ENCODE data around the gene RNF121.
"Not testable (repeated sequence)": the region's sequence is repeated elsewhere in the genome, so short reads cannot be mapped to it uniquely, and the experiment has no call there.

Gene RNF121

DNA sequence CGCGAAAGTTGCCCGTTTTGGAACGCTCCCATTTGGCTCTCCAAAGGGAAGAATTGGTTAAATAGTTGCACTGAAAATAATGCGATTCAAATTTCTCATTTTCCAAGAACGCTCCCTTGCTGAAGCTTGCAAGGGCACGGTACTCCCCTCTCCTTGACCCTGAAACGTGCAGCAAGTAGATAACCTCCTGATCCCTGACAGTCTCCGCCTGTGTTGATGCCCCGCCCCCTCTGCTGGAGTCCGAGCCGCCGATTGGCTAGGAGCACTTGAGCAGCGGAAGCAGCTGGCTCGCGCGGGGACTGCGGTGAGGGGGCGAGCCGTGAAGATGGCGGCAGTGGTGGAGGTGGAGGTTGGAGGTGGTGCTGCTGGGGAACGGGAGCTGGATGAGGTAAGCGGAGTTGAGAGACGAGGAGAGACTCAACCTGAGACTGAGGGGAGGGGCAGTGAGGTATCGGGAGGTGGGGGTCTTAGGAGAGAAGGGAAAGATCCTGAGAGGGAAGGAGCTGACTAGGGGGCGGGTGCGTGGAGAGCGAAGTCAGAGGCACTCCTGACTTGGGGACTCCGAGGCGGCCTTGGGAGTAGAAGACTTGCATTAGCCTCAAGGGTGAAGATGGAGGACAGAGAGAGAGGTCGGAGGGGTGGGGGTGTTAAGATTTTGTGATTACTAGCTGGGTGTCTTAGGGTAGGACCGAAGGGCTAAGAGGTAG, at the start of gene RNF121:
Gene RNF121 (plus strand): TSS at position 310 of the 707 bp plus-strand sequence. CDS start 16 bp downstream, at position 326.
- peak; percentile 97 for DNase-seq

GRCh38 chr11:71885806-71886205, 43.0 kb upstream of the RNF121 start:
- DNase-seq = not testable (repeated sequence)

- DNase-seq = not testable (repeated sequence)
These were observed 40.4 kb upstream of the RNF121 start for GRCh38 chr11:71888335-71889010.

GRCh38 chr11:71889181-71889872, 39.5 kb upstream of the RNF121 start:
- DNase-seq = not testable (repeated sequence)

DNA sequence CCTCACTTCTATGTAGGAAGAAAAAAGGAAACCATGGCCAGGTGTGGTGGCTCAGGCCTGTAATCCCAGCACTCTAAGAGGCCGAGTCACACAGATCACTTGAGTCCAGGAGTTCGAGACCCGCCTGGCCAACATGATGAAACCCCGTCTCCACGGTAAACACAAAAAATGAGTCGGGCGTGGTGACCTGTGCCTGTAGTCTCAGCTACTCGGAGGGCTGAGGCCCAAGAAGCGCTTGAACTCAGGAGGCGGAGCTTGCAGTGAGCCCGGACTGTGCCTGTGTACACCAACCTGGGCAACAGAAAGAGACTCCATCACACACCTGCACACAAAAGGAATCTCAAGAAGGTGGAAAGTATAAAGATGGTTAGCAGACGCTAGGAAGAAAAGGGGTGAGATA, 32.9 kb upstream of the RNF121 start:
- DNase-seq = no peak

DNA sequence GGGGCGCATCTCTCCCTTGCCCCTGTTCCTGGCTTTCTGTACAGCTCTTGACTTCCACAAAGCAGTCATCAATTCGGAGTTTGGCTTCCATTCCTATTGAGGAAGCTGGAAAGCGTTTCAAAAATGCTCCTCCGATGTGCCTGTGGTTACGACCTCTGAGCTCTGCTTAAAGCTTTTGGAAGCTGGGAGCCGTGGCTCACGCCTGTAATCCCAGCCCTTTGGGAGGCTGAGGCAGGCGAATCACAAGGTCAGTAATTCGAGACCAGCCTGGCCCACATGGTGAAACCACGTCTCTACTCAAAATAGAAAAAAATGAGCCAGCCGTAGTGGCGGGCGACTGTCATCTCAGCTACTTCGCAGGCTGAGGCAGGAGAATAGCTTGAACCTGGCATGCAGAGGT, 27.7 kb upstream of the RNF121 start:
- not testable (repeated sequence) for DNase-seq

- DNase-seq = peak; percentile 2
These were observed 20.6 kb upstream of the RNF121 start for GRCh38 chr11:71908218-71908617.

GRCh38 chr11:71910775-71911174, 18.1 kb upstream of the RNF121 start:
- not testable (repeated sequence) for DNase-seq

GRCh38 chr11:71911321-71911985, 17.4 kb upstream of the RNF121 start:
- not testable (repeated sequence) for DNase-seq

- not testable (repeated sequence) for DNase-seq
These were observed 16.9 kb upstream of the RNF121 start for GRCh38 chr11:71911986-71912340.

DNA sequence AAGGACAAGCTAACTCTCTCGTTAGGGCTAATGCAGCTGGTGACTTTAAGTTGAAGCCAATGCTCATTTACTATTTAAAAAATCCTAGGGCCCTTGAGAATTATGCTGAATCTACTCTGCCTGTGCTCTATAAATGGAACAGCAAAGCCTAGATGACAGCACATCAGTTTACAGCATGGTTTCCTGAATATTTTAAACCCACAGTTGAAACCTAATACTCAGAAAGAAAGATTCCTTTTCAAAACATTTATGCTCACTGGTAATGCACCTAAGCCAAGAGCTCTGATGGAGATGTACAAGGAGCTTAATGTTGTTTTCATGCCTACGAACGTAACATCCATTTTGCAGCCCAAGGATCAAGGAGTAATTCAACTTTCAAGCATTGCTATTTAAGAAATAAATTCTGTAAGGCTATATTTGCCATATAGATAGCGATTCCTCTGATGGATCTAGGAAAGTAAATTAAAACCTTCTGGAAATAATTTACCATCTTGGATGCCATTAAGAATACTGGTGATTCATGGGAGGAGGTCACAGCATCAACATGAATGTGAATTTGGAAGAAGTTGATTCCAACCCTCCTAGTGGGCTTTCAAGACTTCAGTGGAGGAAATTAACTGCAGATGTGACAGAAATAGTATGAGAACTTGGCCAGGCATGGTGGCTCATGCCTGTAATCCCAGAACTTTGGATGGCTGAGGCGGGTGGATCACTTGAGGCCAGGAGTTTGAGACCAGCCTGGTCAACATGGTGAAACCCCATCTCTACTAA, 14.9 kb upstream of the RNF121 start:
- no peak for DNase-seq

- no peak for DNase-seq
These were observed 14.1 kb upstream of the RNF121 start for GRCh38 chr11:71914617-71915189.

DNA sequence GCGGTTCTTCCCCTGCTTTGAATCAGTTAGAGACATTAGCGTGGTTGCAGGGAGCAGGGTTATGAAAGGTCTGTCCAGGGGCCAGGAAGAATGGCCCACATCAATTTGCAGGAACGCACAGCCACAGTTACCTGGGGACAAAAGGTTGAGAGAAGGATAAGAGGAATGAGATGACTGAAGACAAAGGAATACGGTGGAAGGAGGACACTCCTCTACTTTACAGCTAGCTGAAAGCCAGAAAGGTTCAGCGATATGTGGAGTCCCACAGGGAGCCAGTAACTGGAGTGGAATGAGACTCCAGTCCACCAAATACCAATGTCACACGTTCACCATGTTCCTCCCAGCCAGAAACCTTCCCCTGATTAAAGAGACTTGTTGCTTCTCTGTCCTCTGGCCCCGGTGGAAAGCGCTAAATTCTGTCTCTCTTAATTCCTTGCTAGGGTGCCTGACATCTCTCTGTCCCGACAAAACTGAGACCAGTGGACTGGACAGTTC, 11.2 kb upstream of the RNF121 start:
- no peak for DNase-seq

DNA sequence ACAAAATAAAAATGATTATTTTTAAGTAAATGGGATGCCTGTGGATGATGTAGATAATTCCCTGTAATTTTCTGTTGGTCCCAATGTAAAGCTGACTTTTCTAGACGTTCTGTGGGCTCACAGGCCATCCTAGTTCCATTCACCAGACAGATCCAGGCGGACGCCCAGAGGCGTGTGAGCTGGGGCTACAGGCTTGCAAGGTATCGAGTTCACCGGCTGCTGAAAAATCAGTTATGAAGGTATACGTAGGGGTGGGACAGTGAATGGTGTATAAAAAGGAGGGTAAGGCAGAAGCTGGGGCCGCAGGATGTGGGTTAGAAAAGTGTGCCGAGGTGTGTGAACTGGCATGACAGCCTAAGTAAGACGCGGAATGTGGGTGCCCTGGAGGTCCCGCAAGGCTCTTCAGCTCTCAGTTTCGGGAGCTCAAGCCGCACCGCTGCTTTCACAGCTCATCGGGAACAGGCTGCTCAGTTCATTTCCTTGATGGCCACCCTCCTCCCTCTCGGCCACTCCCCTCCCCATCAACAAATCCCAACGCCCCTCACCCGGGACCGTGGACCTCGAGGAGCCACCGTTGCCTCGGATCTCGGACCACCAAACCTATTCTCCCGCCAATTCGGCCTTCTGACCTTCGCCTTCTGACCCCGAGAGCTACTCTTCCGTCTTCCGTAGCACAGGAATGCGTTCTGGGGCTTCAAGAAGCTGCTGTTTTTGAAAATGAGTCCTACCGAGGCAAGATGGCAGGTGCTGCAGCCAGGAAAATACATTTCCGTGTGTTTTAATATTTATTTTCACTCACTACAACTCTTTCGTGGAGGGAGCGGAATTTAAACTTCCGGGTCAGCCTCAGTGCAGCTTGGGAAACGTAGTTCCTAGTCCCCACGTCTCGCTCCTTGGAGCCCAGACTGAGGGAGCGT, 768 bp upstream of the RNF121 start, which contains the start of gene XNDC1N:
Gene XNDC1N (minus strand): TSS at position 775 of the 917 bp plus-strand sequence. CDS start 5,241 bp downstream, outside the sequence.
- peak; percentile 76 for DNase-seq

- no peak for DNase-seq
These were observed 645 bp downstream of the RNF121 start for GRCh38 chr11:71929491-71929890.

GRCh38 chr11:71930556-71931244, 1.9 kb downstream of the RNF121 start:
- DNase-seq = no peak

DNA sequence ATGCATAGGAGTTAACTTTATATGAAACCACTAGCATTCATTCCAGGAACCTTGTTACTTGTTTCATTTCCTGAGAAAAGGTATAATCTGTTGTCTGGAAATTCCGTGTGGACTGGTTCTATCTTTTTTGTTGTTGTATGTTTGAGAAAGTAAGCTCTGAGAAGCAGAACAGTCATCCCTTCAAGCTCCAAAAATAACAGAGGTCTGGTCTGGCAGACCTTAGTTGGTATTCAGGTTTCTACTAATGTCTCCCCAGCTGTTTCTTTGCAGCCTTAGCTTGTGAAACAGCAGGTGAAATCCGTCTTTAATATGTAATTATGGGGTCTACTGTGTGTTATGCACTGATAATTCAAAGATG, 2.4 kb downstream of the RNF121 start:
- DNase-seq = no peak

- DNase-seq = no peak
These were observed 4.5 kb downstream of the RNF121 start for GRCh38 chr11:71933141-71933933.

- DNase-seq = no peak
These were observed 5.4 kb downstream of the RNF121 start for GRCh38 chr11:71934213-71934612.

All from CD4-positive, alpha-beta T cell treated with Interleukin-17A for 4 hours (primary cell).